CD4-positive, alpha-beta T cell treated with Interleukin-17A for 4 hours (primary cell): ENCODE measurements around the gene YIF1A.
A peak's percentile ranks its signal among the peaks of the same experiment; 100 is the strongest.
"Not testable (repeated sequence)": the region's sequence is repeated elsewhere in the genome, so short reads cannot be mapped to it uniquely, and the experiment has no call there.

Experiments
- DNase-seq: peaks from one replicate; pipeline ENCODE4 v3.0.0-alpha.2; 2020; ENCODE audit warnings: mixed read lengths

YIF1A gene

GRCh38 chr11:66310803-66311440, 22.0 kb upstream of the YIF1A start:
- DNase-seq, result not testable (repeated sequence)

- DNase-seq, result no peak
These were observed 21.4 kb upstream of the YIF1A start for GRCh38 chr11:66310324-66310723.

GRCh38 chr11:66309475-66309874, 20.5 kb upstream of the YIF1A start:
- no peak for DNase-seq

DNA sequence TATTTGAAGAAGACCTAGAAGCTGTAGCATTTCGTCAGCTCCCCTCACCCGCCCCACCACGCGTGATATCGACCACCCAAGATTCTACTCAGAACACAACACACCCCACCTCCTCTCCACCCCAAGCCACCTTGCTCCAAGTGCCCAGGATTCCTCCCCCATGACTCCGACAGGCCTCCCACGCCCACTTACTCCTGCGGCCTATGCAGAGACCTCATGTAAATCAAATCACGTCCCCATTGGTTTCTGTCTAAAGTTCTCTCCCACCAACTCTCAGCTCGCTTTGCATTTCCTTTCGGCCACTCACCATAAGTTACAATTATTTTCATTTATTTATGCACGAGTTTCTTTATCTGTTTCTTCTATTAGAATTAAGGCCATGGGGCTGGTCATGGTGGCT, 13.7 kb upstream of the YIF1A start:
- no peak for DNase-seq

GRCh38 chr11:66299186-66299585, 10.2 kb upstream of the YIF1A start:
- no peak for DNase-seq

DNA sequence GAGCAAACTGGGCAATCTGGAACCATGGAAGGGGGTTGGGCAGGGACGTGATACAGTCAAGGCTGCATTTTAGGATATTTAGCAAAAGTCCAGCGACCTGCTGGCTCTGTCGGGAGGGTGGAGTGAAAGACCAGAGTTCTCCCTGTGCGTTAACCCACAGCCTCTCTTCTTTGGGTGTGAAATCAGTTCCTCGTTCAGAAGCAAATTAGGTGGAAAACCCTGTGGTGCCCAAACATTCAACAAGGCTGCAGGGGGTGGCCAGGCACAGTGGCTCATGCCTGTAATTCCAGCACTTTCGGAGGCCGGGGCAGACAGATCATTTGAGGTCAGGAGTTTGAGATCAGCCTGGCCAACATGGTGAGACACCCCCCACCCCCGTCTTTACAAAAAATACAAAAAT, 8.7 kb upstream of the YIF1A start:
- DNase-seq, result no peak

GRCh38 chr11:66294626-66295620, 6.0 kb upstream of the YIF1A start:
- DNase-seq, result no peak

DNA sequence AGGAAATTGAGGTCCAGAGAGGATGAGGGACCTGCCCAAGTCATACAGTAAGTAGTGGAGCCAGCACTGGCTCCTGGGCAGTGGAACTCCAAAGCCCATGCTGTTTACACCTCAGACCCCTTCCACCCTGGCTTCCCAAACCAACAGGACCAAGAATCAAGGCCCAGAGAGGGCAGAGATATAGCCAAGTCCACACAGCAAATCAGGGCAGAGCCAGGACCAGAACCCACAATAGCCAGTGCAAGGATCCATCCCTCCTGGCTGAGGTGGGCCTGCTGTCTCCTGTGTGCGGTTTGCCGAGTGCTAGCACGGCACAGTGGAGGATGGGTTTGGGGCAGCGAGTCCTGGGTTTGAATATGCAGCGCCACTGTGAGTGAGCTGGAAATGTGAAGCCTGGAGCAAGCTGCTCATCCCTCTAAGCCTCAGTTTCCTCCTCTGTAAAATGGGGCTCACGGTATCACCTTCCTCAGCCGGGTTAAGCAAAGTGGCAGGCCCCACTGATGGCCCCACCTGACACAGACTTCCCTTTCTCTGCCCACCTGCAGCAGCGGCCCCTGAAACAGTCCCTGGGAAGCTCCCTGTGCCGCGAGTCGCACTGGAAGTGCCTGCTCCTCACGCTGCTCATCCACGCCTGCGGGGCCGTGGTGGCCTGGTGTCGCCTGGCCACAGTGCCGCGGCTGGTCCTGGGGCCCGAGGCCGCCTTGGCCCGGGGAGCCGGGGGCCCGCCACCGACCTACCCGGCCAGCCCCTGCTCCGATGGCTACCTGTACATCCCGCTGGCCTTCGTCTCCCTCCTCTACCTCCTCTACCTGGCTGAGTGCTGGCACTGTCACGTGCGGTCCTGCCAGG, 5.1 kb upstream of the YIF1A start:
- DNase-seq, result no peak

- DNase-seq, result no peak
These were observed 4.4 kb upstream of the YIF1A start for GRCh38 chr11:66293352-66293751.

- DNase-seq, result no peak
These were observed 3.8 kb upstream of the YIF1A start for GRCh38 chr11:66292543-66293332.

DNA sequence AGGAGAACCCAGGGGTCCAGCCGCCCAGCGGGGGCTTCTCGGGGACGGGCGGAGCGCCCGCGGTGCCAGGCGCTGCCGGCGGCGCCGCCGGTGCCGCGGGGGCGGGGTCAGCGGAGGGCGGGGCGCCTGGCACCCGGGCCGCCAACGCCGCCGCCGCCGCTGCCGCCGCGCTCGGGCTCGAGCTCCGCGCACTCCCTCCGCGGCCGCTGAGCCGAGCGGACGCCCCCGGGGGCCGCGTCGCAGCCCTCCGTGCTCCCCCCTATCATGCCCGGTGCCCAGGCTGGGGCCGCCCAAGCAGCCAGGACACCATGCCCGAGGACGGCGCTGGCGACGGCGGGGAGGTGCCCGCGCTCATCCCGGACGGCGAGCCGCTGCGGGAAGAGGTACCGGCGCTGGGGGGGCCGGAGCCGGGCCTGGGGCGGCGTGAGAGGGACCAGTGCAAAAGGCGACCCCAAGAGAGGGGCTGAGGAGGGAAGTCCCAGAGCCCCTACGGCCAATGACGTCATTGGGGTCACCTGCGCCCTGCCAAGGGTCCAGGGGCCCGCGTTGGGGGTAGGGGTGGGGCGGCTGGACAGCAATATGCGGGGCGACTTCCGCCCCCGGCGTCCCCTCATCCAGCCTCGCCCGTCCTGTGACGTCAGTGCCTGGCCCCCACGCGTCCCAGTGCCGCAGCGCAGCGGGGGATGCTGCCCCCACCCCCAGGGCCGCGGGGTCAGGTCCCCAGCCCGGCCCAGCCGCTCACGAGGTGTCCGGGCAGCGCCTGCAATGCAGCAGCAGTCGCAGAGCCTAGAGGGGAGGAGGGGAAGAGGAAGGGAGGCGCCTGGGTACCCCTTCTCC, 3.0 kb upstream of the YIF1A start, which contains the start of gene TMEM151A:
Gene TMEM151A, plus strand, starts transcription at position 189 of the 837 bp plus-strand sequence. Its CDS starts 120 bp downstream, at position 309.
- peak; percentile 63 for DNase-seq

DNA sequence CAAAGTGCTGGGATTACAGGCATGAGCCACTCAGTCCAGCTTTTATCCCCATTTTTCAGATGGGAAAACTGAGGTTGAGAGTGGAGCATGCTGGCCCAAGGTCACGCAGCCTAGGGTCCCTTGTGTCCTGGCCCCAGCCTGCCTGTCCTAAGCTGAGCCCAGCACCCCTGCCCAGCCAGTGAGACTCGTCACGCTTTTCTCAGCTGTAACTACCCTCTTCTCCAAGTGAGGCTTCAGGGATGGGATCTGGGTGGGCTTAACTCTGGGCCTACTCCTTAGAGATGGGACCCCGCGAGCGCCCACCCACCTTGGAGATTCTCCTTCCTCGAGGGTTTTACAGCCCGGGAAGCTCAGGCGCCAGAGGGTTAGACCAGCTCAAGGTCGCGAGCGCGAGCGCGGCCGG, 2.4 kb upstream of the YIF1A start:
- no peak for DNase-seq

GRCh38 chr11:66290330-66290621, 1.3 kb upstream of the YIF1A start:
- DNase-seq, result no peak

DNA sequence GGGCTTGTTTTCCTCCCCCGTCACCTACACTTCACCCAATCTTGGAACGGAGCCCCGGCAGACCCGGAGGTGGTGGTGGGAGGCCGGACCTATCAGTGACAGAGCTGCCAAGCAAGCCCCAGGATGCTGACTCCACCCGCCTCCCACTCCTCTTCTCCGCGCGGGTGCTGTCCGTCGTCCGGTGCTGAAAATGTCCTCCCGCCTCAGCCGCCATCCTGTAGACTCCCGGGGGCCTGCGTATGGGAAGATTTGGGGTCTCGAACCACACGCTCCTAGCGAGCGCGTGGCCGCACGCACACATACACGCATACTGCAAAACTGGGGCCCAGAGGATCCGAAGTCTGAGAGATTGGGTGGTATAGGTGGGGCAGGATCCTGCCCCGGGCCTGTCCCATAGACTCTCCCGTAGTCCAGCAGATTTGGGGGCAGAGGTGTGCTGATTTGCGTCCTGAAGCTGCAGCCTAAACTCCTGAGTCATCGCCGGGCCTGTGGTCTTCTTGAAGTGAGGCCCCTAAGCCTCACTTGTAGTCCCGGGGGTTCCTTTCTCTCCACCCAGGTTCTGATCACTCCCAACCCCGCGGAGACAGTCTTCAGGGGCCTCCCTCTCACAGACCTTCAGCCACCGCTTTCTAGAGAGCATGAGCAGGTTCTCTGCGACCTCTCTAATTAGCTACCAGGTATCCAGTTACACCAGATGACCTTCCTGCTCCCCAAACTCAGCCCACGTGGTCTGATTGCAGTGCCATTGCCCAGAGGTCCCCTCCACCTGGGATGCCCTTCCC, 796 bp upstream of the YIF1A start:
- DNase-seq, result peak; percentile 82

DNA sequence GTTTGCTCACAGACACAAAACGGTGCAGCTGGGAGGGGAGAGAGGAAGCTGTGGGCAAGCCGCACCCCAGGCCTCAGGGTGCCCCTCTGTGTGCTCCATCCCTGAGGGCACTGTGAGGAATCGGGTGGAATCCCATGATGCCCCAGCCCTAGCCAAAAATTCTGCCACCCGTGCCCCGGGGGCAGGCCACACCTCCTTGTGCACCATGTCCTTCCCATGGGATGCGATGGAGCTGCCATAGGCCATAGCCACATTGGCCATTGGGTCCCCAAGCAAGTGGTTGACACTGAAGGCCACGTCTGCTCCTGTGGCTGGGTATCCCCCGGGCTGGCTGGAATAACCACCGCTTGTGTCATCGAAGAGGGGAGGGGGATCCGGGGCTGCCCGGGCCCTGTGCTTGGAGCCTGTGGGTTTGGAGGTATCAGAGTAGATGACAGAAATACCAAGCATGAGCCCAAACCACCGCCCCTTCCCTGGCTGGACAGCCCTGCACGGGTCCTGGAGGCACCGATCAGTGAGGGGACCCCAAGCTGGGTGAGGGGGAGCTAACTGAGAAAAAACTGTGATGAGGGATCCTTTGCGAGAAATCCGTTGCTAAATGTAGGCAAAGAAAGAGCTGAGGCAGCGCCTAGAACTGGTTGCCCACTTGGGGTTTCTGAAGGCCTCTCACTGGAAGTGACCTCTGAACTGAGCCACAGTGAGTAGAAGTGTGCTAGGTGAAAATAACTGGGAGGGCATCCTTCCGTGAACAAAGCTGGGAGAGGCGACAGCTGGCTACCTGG, 863 bp downstream of the YIF1A start:
- DNase-seq, result no peak

- DNase-seq, result no peak
These were observed 1.6 kb downstream of the YIF1A start for GRCh38 chr11:66287211-66287888.

DNA sequence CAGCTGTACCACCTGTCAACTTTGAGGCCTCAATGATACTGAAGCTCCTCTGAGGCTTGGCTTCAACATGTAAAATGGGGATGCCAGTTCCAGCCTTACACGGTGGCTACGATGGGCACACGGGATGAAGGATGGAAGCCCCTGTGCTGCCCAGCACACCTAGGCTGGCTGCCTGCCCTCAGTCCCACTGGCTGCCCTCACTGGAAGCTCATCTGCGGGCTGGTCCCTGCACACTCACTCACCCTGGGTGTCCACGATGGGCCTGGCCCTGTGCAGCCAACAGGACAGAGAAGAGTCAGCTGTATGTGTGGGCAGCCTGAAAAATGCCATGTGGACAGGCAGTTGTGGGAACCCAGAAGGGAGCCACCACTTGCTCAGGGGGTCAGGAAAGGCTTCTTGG, 2.2 kb downstream of the YIF1A start:
- no peak for DNase-seq

- no peak for DNase-seq
These were observed 3.5 kb downstream of the YIF1A start for GRCh38 chr11:66285250-66285947.
